ENCODE results near the gene BCORL1.

- TF ChIP-seq CTCF (IDR thresholded peaks at IDR 0.05; ENCODE audit: insufficient read depth, low read length), result no peak
- TF ChIP-seq POLR2AphosphoS5 (IDR thresholded peaks at IDR 0.05; ENCODE audit: low read depth), result no peak
Observed at GRCh38 chrX:129968968-129969367, 13.5 kb upstream of the BCORL1 start.
